ENCODE results near the gene OR6K6.

Gene OR6K6

GRCh38 chr1:158754420-158754819 lies at the start of gene OR6K6:
OR6K6 (plus strand) TSS chr1:158754720; CDS start chr1:158754888, 168 bp downstream.
- no peak for DNase-seq

DNA sequence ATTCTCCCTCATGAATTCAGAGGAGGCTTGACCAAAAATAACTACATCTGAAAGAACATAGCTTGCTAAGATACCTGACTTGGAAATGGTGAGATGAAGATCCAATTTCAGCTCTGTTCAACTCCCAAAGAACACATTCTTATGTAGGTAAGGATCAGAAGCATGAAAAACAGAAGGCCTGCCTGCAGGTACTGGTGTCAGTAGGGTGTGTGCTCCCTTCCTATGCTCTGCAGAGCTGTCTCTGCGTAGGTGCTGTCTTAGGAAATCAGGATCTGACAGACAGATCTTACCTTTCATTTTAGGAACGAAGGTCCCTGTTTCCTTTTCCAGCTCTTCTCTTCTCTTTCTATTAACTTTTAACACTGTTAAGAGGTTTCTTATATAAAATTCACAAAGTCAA lies 48.4 kb upstream of the OR6K6 start:
- no peak for DNase-seq

- DNase-seq, result no peak
Observed at GRCh38 chr1:158711098-158711497, 43.4 kb upstream of the OR6K6 start.

DNA sequence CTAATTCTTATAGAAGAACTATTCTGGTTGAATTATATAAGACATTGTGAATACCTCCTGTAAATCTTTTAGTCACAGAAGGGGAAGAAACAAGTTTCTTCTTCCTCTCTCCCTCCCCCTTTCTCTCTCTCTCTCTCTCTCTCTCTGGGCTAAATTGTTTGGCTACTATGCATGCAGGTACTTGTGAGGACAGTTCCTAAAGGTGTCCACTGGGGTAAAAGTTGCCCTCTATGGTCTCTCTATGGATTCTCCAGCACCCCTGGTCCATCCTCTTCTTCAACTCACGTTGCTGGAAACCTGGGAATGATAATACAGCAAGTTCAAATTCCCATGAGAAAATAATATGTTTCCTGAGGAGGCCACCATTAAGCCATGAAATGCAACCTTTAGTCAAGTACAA lies 39.8 kb upstream of the OR6K6 start:
- DNase-seq, result no peak

DNA sequence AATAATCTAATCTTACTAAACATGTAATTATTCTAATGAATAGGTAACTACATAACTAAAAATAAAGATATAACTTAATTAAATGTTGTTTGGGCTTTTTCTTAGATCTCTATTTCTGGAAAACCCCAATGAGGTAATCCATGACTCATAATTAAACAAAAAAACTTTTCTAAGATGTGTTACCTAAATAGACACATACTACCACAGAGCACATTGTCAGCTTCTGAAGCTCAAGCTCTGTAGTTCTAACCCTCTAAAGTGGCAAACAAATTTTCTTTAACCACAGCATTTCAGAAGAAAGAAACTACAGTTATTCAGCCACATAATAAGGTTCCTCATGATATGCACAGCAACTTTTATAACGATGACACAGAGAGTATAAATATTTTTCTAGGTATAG lies 38.2 kb upstream of the OR6K6 start:
- no peak for DNase-seq

- no peak for DNase-seq
Observed at GRCh38 chr1:158717344-158717743, 37.2 kb upstream of the OR6K6 start.

GRCh38 chr1:158719664-158720063 lies 34.9 kb upstream of the OR6K6 start:
- no peak for DNase-seq

DNA sequence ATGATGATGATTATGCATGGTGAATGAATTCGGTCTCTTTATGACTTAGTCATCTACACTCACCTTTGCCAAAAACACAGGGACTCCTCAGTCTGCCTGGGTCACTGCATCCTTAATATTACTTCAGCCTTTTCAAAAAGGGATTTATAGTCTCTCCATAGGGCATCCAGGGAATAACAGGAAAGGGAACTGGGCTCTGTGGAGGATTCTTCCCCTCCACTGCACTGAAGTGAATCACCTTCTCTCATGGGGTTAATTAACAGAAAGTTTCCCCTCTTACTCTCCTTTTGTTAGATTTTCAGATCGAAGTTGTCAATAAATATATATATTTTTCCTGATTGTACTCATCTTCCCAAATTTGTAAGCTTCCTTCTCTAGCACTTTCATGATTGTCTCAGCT lies 33.9 kb upstream of the OR6K6 start, which contains the start of gene OR6K3:
TSS of gene OR6K3 (minus strand) at position 101 of the 400 bp plus-strand sequence. CDS start 2,605 bp downstream, outside the sequence.
- DNase-seq, result no peak

GRCh38 chr1:158724442-158724841 lies 30.1 kb upstream of the OR6K6 start:
- no peak for DNase-seq

GRCh38 chr1:158728510-158729225 lies 25.9 kb upstream of the OR6K6 start:
- no peak for DNase-seq

DNA sequence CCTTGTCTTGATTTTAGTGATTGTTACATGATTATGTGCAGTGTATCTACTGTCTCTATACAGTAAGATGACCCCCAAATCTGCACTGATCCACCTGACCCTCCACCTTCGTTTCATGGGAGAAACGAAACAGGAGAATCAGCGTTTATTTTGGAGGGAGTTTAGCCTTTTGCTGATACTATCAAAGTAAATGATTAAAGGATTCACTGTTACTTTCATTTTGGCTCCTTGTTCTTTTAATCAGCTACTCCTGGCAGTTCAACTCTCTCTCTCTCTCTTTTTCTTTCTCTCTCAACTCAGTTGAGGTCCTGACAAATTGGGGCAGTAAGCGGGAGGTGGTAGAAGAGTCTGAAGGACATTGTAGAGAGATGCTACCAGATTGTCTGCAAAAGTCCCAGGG lies 24.1 kb upstream of the OR6K6 start:
- no peak for DNase-seq

- no peak for DNase-seq
Observed at GRCh38 chr1:158731707-158732106, 22.8 kb upstream of the OR6K6 start.

GRCh38 chr1:158732524-158732923 lies 22.0 kb upstream of the OR6K6 start:
- no peak for DNase-seq

- DNase-seq, result no peak
Observed at GRCh38 chr1:158735848-158736247, 18.7 kb upstream of the OR6K6 start.

GRCh38 chr1:158752155-158752712 lies 2.3 kb upstream of the OR6K6 start:
- no peak for DNase-seq

DNA sequence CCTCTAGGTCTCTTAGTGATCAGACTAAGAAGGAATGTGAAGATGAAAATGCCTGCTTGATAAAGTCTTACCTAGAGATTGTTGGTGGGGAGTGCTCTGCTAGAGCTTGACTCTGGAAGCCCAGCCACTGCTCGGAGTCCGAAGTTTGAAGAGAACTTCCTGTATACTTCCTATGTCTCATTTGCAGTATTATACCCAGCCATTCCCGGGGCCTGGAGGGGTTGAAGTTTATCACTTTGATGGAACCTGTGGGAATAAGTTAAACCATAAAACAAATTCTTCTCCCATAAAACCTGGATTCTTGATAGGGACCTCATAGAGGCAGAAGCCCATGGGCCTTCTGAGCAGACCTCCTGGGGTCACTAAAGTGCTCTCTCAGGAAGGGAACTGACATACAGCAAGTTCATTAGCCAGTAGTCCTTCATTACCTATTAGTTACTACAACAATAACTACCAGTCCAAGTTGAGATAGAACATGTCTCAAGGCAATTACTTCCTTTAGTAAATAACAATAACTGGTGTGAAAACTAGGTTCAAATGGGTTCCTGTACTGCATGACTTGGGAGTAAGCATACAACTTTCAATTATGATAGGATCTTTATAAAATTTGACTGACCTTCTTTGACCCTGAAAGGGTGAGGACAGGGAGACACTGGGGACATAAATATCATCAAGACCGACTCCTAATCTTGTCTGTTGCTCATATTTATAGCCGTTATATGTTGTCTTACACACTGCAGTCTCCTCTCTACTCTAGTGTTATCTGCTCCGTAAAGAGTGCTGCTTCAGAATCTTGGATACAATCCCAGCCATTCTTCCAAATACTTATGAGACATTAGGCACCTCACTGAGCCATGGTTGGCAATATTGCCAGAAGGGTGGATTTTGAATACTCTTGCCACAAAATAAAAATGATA lies 17.7 kb downstream of the OR6K6 start, which contains the start of gene OR6N1:
TSS of gene OR6N1 (minus strand) at position 246 of the 917 bp plus-strand sequence. CDS start 5,513 bp downstream, outside the sequence.
- no peak for DNase-seq

GRCh38 chr1:158781104-158781503 lies 26.6 kb downstream of the OR6K6 start, which contains the start of gene OR6N2:
OR6N2 (minus strand) TSS chr1:158781204; CDS start chr1:158777635, 3,569 bp downstream.
- no peak for DNase-seq

GRCh38 chr1:158793604-158794003 lies 39.1 kb downstream of the OR6K6 start:
- DNase-seq, result peak; percentile 24

DNA sequence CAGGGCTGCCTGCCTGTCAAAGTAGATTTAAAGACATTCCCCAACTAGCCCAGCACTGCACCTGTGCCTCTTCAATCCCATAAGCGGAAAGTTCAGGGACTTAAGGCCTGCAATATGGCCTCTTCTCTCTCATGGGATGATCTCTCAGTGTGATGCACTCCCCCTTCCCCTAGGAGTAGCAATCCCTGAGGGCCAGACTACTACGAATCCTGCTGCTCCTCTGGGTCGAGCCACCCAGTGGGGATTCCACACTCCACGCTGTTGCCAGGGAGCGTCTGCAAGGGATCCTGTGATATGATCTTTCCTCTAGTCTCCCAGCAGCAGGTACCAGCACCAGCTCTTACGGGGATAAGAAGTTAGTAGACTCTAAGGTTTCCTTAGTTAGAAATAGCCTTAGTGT lies 39.7 kb downstream of the OR6K6 start:
- no peak for DNase-seq

- no peak for DNase-seq
Observed at GRCh38 chr1:158798531-158798930, 44.0 kb downstream of the OR6K6 start.

DNA sequence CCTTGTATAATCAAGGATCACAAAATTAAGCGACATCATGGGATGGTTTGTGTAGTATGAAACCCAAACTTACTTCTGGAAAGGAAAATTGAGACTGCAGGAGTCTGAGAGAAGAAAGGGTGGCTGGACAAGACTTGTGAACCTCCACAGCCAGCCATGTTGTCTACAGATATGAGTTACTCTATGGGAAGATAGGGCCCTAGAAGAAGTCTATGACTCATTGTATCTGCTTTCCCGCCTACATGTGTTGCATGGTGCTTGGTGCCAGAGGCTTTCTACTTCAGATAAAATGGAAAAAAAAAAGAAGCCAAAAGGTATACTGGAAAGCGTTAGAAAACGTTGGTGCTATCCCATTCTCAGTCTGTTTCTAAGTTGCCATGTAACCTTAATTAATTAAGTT lies 45.2 kb downstream of the OR6K6 start:
- no peak for DNase-seq

GRCh38 chr1:158800526-158800925 lies 46.0 kb downstream of the OR6K6 start:
- DNase-seq, result no peak

GRCh38 chr1:158801396-158801795 lies 46.9 kb downstream of the OR6K6 start:
- no peak for DNase-seq
